Fibroblast of mammary gland (primary cell): ENCODE data around the gene TRIM25.
"Not testable (repeated sequence)": the region's sequence is repeated elsewhere in the genome, so short reads cannot be mapped to it uniquely, and the experiment has no call there.

Experiments used
- DNase-seq: peaks from one replicate; pipeline ENCODE4 v3.0.0-alpha.2; 2010; ENCODE audit warnings: low read depth
- H3K4me3 ChIP-seq: 2 replicates; pipeline ENCODE4 v1.5.1; 2011; ENCODE audit warnings: low read depth, mild to moderate bottlenecking, low read length, moderate library complexity; ENCODE audit not compliant: control insufficient read depth
- CTCF ChIP-seq: conservative IDR thresholded peaks from 2 replicates; pipeline ENCODE4 v1.5.1; 2011; ENCODE audit warnings: low read depth, low read length, inconsistent platforms; ENCODE audit not compliant: control insufficient read depth, insufficient read depth

The TRIM25 gene

DNA sequence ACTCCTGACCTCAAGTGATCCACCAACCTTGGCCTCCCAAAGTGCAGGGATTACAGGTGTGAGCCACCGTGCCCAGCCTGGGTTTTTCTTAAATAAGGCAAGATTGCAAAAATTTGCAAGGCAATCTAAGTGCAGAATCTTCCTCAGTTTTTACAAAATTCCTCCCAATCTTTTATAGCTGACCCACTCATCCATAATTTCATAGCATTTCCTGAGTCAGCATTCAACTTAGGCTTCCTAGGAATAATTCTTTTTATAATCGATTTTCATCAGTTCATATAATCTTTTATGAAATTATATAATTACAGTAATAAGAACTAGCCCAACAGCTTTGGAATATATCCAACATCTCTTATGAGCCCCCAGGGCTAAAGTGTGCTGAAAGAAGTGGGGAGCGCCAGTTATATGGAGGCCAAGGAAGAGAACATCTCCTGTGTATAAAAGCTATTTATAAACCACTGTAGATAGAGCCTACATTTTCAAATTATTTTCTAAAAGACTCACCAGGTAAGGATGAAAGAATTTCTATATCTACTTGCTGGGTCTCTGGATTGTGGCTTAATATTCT is 32.2 kb upstream of the TRIM25 start:
- TF ChIP-seq CTCF: no peak
- no peak overlapping the region for H3K4me3 ChIP-seq
- DNase-seq: no peak

DNA sequence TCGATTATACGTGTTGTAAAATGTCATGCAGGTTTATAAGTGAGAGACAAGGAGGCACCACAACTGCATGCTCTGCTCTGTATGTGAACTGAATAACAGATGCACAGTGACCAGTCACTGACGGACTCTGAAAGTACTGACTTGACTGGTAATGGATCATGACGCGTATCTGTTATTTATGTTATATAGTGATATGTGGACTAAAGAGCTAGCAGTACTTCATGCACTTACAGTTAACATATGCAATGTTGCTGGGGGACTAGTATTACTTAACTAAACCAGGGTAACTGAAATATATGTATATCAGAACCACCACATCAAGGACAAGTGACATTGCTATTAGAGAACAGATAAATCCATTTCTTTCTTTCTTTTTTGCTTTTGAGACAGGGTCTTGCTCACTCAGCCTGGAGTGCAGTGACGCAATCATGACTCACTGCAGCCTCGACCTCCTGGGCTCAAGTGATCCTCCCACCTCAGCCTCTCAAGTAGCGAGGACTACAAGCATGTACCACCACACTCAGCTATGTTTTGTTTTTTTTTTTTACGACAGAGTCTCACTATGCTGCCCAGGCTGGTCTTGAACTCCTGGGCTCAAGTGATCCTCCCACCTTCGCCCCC is 29.8 kb upstream of the TRIM25 start:
- DNase-seq: peak; percentile 27
- no peak overlapping the region for H3K4me3 ChIP-seq
- no peak for TF ChIP-seq CTCF

DNA sequence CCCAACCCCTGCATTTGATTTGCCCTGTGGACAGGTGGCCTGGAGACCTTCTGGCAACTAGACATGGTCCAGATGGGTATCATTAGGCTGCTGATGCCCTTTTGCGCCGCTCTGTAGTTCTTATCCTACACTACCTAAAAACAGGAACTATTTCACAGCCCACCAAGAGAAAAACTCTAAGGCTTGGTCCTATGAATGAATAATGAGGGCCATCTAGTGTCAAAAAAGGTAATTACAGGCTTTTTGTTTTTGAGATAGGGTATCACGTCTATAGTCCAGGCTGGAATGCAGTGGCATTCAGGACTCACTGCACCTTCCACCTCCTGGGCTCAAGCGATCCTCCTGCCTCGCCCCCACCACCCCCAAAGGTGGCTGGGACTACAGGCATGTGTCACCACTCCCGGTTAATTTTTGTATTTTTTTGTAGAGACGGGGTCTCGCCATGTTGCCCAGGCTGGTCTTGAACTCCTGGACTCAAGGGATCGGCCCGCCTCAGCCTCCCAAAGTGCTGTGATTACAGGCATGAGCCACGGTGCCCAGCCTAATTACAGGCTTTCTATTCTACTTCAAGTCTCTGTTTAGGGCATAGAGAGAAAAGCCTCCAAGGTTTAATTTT is 26.1 kb upstream of the TRIM25 start:
- DNase-seq: peak; percentile 64
- peak; percentile 69 for TF ChIP-seq CTCF
- no peak overlapping the region for H3K4me3 ChIP-seq

DNA sequence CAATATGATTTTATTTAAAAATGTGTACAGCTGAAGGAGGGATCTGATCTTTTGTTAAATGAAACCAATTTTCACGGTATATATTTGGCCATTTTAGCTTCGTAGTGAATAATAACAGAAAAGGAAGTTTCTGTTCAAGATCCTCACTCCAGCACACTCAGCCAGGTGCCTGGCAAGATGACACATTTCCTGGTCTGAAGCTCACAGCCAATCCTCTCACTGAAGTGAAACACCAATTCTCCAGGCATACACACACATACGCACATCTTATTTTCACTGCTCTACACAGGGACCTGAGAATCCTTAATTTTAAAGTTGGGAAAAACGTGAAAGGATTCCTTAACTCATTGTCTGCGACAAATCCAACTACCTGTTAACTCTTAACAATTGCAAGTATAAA is 24.4 kb upstream of the TRIM25 start:
- DNase-seq, H3K4me3 ChIP-seq: not testable (repeated sequence)

- DNase-seq: no peak
- no peak for TF ChIP-seq CTCF
- H3K4me3 ChIP-seq: no peak overlapping the region
Observed at GRCh38 chr17:56937687-56938086, 23.8 kb upstream of the TRIM25 start.

DNA sequence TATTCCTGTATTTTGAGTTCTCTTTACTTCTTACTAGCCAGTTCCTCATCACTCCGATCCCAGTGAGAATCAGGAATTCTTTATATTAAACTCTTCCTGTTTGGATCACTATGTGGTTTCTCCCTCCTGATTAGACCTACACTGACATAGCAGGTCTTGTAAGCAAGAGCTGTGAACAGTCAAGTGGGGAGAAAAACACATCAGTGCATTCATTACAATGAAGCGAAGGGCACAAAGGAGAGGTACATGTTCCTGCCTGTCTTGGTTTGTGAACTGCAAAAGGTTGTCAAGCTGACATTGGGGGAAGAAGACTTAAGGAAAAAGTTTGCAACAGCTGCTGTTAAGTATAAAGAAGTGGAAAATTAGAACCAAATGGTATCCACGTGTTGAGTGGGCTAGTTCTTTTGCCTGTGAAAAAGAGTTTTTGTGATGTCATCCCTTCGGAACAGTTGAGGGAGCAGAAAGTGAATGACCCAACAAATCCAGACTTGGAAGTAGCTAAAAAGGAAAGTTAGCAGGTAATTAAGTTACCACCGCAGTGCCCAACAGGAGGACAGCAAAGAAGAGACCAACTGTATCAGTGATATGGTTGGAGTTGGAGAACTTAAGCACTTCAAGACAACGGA is 23.0 kb upstream of the TRIM25 start:
- no peak for TF ChIP-seq CTCF
- peak; percentile 35 for DNase-seq
- H3K4me3 ChIP-seq: no peak overlapping the region

DNA sequence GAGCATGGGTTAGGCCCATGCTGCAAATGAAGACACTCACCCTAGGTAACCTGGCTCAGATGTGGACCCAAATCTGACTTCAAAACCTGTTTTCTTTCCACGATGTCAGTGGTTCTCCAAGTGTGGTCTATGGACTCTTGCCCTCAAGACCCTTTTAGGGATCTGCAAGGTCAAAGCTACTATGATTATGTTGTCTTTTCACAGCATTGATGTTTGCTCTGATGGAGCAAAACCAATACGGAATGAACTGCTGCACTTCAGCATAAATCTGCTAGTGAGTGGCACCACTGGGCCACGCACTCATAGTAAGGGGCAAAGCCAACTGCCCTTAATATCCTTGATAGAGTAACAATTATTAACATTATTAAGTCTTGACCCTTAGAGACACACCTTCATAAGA is 21.6 kb upstream of the TRIM25 start:
- DNase-seq: no peak
- no peak for TF ChIP-seq CTCF
- H3K4me3 ChIP-seq: no peak overlapping the region
